K562 (cell line): ENCODE measurements around the gene DNAJC11. TPM values are rescaled to one million over a fixed set of nuclear protein-coding genes. Genes with fewer than 3 reads are reported as not detected.

Experiments used
- BHLHE40 ChIP-seq: IDR thresholded peaks from 2 replicates; pipeline ENCODE4 v1.6.1; 2011; ENCODE audit warnings: low read length, improper control_type of control experiment
- CBX3 ChIP-seq, 2 experiments: IDR thresholded peaks; 1 replicate in 1 of 2; 2 replicates in 1 of 2; pipeline ENCODE4 v1.6.1; 2012; ENCODE audit warnings: inconsistent platforms in 2 of 2, low read length in 2 of 2, borderline replicate concordance in 1 of 2, control low read depth in 1 of 2
- CREM ChIP-seq: IDR thresholded peaks from 2 replicates; pipeline ENCODE4 v1.6.1; 2014; ENCODE audit warnings: antibody characterized with exemption, low read depth
- ELF4 ChIP-seq: fragments of 450-650 bp; formaldehyde crosslinking; IDR thresholded peaks from 2 replicates; pipeline ENCODE4 v1.4.0; 2022; ENCODE audit warnings: missing genetic modification characterization
- HDAC1 ChIP-seq, 2 experiments: fragments of 450-650 bp; IDR thresholded peaks; 2 replicates each; pipeline ENCODE4 v1.6.1; 2016 to 2017; ENCODE audit warnings: inconsistent platforms in 1 of 2, mild to moderate bottlenecking in 1 of 2, moderate library complexity in 1 of 2
- JUNB ChIP-seq: fragments of 450-650 bp; formaldehyde crosslinking; conservative IDR thresholded peaks from 2 replicates; pipeline ENCODE4 v1.4.0; 2020; ENCODE audit warnings: mild to moderate bottlenecking
- MNT ChIP-seq, 2 experiments: fragments of 450-650 bp; conservative IDR thresholded peaks; 2 replicates each; pipeline ENCODE4 v1.6.1; 2017; ENCODE audit warnings: mild to moderate bottlenecking in 2 of 2, moderate library complexity in 2 of 2
- MTA3 ChIP-seq: fragments of 450-650 bp; formaldehyde crosslinking; IDR thresholded peaks from 2 replicates; pipeline ENCODE4 v1.6.1; 2017; ENCODE audit warnings: mild to moderate bottlenecking, borderline replicate concordance
- NFE2L1 ChIP-seq: fragments of 450-650 bp; IDR thresholded peaks from 2 replicates; pipeline ENCODE4 v1.6.1; 2016; ENCODE audit warnings: missing genetic modification characterization, low read depth, mild to moderate bottlenecking, missing compliant biosample characterization, moderate library complexity, borderline replicate concordance
- NKRF ChIP-seq: fragments of 450-650 bp; IDR thresholded peaks from 2 replicates; pipeline ENCODE4 v1.6.1; 2016; ENCODE audit warnings: borderline replicate concordance
- POLR2A ChIP-seq: fragments of 450-650 bp; conservative IDR thresholded peaks from 2 replicates; pipeline ENCODE4 v1.6.1; 2016
- POLR2AphosphoS5 ChIP-seq: IDR thresholded peaks from 2 replicates; pipeline ENCODE4 v1.6.1; 2011; ENCODE audit warnings: mild to moderate bottlenecking, low read depth, low read length, moderate library complexity; ENCODE audit not compliant: control insufficient read depth, insufficient read depth
- POLR2B ChIP-seq: fragments of 450-650 bp; IDR thresholded peaks from 2 replicates; pipeline ENCODE4 v1.6.1; 2018; ENCODE audit warnings: low read depth; ENCODE audit not compliant: partially characterized antibody
- RAD21 ChIP-seq, 2 experiments: fragments of 250-450 bp in 1 of 2; fragments of 450-650 bp in 1 of 2; sonication (Bioruptor Pico) in 1 of 2; formaldehyde crosslinking in 1 of 2; IDR thresholded peaks in 1 of 2; conservative IDR thresholded peaks in 1 of 2; 2 replicates each; pipeline versions ENCODE4 v1.4.0 to v1.8.0; 2020 to 2022; ENCODE audit warnings: mild to moderate bottlenecking in 2 of 2, moderate library complexity in 1 of 2
- RBBP5 ChIP-seq: fragments of 200-600 bp; sonication (generic); IDR thresholded peaks from 2 replicates; pipeline ENCODE4 v1.6.1; 2012; ENCODE audit warnings: borderline replicate concordance, mild to moderate bottlenecking, low read length, control low read depth, inconsistent platforms; ENCODE audit not compliant: insufficient read depth, poor library complexity, severe bottlenecking
- SAFB ChIP-seq: fragments of 200-400 bp; formaldehyde crosslinking; IDR thresholded peaks from 2 replicates; pipeline ENCODE4 v1.6.1; 2017; ENCODE audit warnings: low read depth, low read length, borderline replicate concordance
- SMAD2 ChIP-seq: fragments of 150-350 bp; IDR thresholded peaks from 2 replicates; pipeline ENCODE4 v1.6.1; 2014; ENCODE audit warnings: low read depth, mild to moderate bottlenecking, low read length
- SNRNP70 ChIP-seq: fragments of 200-400 bp; formaldehyde crosslinking; optimal IDR thresholded peaks from 2 replicates; pipeline ENCODE3; 2017; ENCODE audit warnings: low read depth, low read length
- TOE1 ChIP-seq, 2 experiments: fragments of 450-650 bp in 1 of 2; sonication (generic) in 1 of 2; formaldehyde crosslinking in 1 of 2; IDR thresholded peaks; 2 replicates each; pipeline versions ENCODE4 v1.7.1 to v1.8.0; 2016 to 2022; ENCODE audit warnings: borderline replicate concordance in 2 of 2, mild to moderate bottlenecking in 2 of 2, antibody characterized with exemption in 1 of 2, inconsistent platforms in 1 of 2, low read depth in 1 of 2, missing genetic modification reagents in 1 of 2, moderate library complexity in 1 of 2
- ZBTB2 ChIP-seq: fragments of 450-650 bp; IDR thresholded peaks from 2 replicates; pipeline ENCODE4 v1.6.1; 2016; ENCODE audit warnings: antibody characterized with exemption
- ZNF24 ChIP-seq: fragments of 450-650 bp; IDR thresholded peaks from 2 replicates; pipeline ENCODE4 v1.6.1; 2016
- polyA plus RNA-seq, 8 experiments: library from polyadenylated mRNA; depleted of rRNA in 4 of 8; stranded (reverse) in 5 of 8; unstranded in 3 of 8; fragments of >200 nt; fragmentation: Nextera tagmentation in 2 of 8; fragmentation: Illumina TruSeq in 1 of 8; extraction: Ambion mirVana in 2 of 8; extraction: Trizol in 1 of 8; gene quantifications; 2 replicates each; pipeline versions ENCODE4 v1.2.1 to v1.2.3, GENCODE V29; 2011 to 2014; ENCODE audit warnings: inconsistent platforms in 1 of 8, missing spikeins in 1 of 8
- total RNA-seq, 7 experiments: library from RNA; depleted of rRNA in 6 of 7; stranded (reverse); fragments of >200 nt in 6 of 7; fragmentation: Illumina TruSeq in 2 of 7; extraction: Trizol in 2 of 7; gene quantifications; 2 replicates each; pipeline versions ENCODE4 v1.2.1 to v1.2.3, GENCODE V29; 2011 to 2021; ENCODE audit warnings: low replicate concordance in 1 of 7

DNAJC11 gene
- total and polyA plus RNA-seq, 9 of the 15 experiments (the other 6 are each of a cell fraction or from before 2014, with no cell fraction given), result 14.1 to 123 (median 76.6) TPM

- TF ChIP-seq POLR2B (peak; percentile 54), NKRF (peak; percentile 79), RBBP5 (peak; percentile 86), ZNF24 (0 out of 2 replicates have a peak, but pooled peaks have one; percentile 39), POLR2AphosphoS5 (0 out of 2 replicates have a peak, but pooled peaks have one; percentile 2), NFE2L1 (tag) (no peak), SMAD2 (no peak), MNT (conservative IDR thresholded peaks at IDR 0.05) (peak in 1 of 2 experiments; percentile 4; a peak in 1 of 4 replicates), ELF4 (CRISPR knock-in tag) (no peak), TOE1 (IDR thresholded peaks at IDR 0.05; ENCODE audit: borderline replicate concordance) (0 out of 2 replicates have a peak, but pooled peaks have one; percentile 7), TOE1 (CRISPR knock-in tag; IDR thresholded peaks at IDR 0.05; ENCODE audit: borderline replicate concordance, low read depth) (no peak), CBX3 (IDR thresholded peaks at IDR 0.05; ENCODE audit: borderline replicate concordance in 1 of 2, low read length in 2 of 2) (peak in 1 of 2 experiments; percentile 25; a peak in 1 of 3 replicates), JUNB (CRISPR knock-in tag) (no peak), ZBTB2 (0 out of 2 replicates have a peak, but pooled peaks have one; percentile 16), CREM (no peak), BHLHE40 (0 out of 2 replicates have a peak, but pooled peaks have one; percentile 7), MTA3 (peak; percentile 51; the same call in 1 of the 2 replicates), POLR2A (peak; percentile 56), RAD21 (CRISPR knock-in tag; conservative IDR thresholded peaks at IDR 0.05 in 1 of 2, IDR thresholded peaks at IDR 0.05 in 1 of 2) (peak; percentile 12 to 27; a peak in 2 of 4 replicates), SNRNP70 (no peak), SAFB (no peak), HDAC1 (IDR thresholded peaks at IDR 0.05) (peak in 1 of 2 experiments; percentile 69; a peak in 2 of 4 replicates)
Measured at GRCh38 chr1:6612641-6613360, 88.8 kb downstream of the DNAJC11 start (continued).
